ENCODE results near the gene FRMD6. TPM values are rescaled to one million over a fixed set of nuclear protein-coding genes. Genes with fewer than 3 reads are reported as not detected.

Gene FRMD6
- total RNA-seq = 145 and 173 TPM in 2 replicates

DNA sequence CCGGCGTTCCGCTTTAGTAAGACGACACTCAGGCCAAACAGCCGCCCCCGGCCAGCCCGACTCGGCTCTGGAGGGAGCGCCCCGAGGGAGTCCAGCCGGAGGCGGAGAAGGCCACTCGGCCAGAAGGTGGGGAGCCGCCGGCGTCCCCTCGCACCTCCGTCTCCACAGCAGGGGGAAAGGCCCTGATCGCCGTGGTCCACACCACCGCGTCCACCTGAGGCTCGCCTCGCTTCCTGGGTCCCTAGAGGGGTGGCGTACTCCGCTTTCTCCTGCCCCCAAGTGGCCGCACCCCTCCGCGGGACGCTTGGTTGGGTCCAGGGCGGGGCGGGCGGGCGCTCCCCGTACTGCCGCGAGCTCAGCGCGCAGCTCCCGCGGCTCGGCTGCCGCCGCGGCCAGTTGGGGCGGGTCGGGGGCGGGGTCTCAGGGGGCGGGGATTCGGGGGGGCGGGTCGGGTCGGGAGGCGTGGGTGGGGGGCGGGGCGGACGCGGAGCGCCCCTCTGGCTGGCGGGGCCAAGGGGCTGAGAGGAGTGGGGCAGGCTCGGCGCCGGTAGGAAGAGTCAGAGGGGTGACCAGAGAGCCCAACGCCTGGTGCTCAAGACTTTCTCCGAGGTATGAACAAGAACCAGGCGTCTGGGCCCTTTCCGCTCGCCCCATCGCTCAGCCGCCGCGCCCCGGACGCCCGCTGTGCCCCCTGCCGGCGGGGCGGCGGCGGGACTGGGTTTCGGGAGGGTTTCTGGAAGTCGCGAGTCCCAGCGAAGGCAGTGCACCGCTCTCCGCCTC lies at the start of gene FRMD6:
Gene FRMD6 (plus strand): TSS at position 523 of the 780 bp plus-strand sequence. CDS start 37,927 bp downstream, outside the sequence.

Other genes starting within 250 kb of the FRMD6 start
- gene GNG2, start 208.7 kb downstream of the FRMD6 start, total RNA-seq = 12.4 and 21.9 TPM in 2 replicates